Activated CD8-positive, alpha-beta memory T cell treated with anti-CD3 and anti-CD28 coated beads, Interleukin-2, amount 50 U/mL, for 24 hours (primary cell): Measurements from ENCODE around the gene PSMD13.
"Not testable (repeated sequence)": the region's sequence is repeated elsewhere in the genome, so short reads cannot be mapped to it uniquely, and the experiment has no call there.

Experiments
- DNase-seq: peaks from one replicate; pipeline ENCODE4 v3.0.0-alpha.2; 2020; ENCODE audit errors: extremely low read depth

Gene PSMD13

DNA sequence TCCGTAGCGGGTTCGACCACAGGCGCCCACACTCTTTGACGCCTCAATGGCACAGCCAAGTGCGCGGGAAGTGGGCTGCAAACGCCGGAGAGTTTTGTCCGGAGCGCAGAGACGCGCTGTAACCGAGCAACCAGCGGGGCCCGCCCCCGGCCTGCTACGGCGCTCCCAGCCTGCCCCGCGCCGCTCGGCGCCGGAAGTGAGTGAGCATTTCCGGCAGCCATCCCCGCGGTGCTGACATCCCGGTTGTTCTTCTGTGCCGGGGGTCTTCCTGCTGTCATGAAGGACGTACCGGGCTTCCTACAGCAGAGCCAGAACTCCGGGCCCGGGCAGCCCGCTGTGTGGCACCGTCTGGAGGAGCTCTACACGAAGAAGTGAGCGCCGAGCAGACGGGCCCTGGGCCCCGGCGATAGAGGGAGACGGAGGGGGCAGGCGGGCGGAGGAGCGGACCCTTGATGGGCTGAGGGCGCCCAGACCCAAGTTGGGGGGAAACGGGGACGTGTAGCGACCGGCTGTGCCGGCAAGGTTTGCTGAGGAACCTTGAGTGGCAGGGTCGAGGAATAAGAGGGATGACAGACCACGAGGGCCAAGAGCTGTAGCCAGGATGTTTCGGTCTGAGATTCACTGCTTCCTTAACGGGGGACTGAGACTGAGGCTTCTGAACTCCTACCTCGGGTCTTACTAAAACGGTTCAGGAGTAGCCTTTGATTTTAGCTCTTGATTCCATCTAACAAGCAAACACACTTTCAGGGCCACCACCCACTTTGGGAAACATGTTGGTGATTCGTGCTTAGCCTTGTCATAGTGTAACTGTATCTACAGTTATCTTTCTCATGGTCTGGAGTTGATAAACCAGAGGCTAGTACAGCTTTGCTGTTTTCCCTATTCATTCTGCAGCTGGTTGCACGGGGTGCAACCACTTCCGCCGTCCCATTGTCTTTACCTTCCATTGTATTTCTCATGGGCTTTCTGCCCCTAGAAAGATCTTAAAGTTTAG lies at the start of gene PSMD13:
PSMD13 (plus strand) TSS at position 203 of the 994 bp plus-strand sequence; CDS start at position 277, 74 bp downstream.
- DNase-seq = peak; percentile 74

DNA sequence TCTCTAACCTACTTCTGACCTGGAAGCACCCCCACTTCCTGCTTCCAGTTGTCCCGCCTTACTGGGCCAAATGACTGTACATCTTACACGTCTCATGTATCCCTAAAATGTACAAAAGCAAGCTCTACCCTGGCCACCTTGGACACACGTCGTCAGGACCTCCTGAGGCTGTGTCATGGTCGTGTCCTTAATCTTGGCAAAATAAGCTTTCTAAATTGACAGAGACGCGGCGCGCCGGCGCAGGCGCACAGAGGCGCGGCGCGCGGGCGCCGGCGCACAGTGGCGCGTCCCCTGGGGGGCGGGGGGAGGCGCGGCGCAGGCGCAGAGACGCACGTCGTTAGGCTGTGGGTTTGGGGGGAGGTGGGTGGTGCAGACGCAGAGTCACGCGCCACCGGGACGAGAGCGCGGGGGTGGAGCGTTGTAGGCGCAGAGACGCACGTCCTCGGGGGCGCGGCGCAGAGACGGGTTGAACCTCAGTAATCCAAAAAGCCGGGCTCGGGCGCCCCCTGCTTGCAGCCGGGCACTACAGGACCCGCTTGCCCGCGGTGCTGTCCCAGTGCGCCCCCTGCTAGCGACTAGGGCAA lies 47.5 kb upstream of the PSMD13 start:
- DNase-seq = not testable (repeated sequence)

DNA sequence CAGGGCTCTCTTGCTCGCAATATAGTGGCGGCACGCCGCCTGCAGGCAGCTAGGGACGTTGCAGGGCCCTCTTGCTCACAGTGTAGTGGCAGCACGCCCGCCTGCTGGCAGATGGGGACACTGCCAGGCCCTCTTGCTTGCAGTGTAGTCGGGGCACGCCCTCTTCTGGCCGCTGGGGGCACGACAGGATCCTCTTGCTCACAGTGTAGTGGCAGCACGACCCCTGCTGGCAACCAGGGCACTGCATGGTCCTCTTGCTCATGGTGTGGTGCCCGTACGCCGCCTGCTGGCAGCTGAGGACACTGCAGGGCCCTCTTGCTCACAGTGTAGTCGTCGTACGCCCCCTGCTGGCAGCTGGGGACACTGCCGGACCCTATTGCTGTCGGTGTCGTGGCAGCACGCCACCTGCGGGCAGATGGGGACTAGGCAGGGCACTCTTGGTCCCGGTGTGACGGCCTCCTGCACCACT lies 46.9 kb upstream of the PSMD13 start:
- not testable (repeated sequence) for DNase-seq

DNA sequence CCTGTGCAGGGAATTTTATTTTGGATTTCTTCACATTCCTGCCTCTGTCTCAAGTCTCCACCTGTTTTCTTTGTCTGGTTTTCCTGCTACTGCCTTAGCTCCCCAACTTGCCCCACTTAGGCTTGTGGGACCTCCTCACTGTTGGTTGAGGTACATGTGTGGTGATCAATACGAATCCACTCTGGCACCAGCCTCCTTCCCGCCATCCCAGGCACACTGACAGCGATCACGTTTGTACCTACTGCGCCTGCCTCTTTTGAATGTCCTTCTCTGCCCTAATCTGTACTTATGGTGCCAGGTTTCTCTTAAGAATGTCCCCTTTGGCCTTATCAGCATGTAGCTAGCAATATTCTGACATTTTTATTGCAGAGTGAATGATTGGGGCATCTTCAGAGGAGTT lies 46.2 kb upstream of the PSMD13 start:
- DNase-seq = not testable (repeated sequence)

DNA sequence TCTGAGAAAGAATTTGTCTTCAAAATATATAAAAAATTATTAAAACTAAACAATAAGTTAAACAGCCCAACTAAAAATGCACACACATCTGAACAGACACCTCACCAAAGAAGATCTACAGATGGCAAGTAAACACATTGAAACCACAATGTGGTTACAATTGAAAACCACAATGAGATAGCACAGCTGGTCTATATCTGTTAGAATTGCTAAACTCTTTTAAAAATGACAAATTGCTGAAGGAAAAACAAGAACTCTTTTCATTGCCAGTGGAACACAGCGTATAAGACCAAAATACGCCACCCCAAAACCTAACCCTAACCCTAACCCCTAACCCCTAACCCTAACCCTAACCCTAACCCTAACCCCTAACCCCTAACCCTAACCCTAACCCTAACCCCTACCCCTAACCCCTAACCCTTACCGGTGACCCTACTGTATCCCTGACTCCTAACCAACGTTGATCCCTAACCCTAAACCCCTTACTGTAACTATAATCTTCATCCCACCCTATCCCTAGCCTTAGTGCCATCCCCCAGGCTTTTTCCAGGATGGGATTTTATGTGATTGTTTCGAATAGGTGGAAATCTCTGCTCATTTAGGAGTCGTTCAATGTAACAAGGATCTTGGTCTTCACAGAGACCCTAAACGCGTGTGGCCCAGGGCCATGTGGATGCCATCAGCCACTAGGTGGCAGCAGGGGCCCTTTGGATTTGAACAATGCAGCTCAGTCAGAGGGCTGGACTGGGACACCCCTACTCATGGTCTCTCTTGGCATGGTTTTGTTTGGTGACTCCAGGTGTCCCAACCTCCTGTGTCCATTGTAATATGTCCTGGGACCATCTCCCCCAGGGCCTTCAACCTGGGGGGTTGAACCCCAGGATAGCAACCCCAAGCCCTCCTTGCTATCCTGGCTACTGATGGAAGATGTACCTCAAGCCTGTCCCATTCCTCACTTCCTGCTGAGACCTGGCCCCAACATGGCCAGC lies 45.0 kb upstream of the PSMD13 start:
- DNase-seq = not testable (repeated sequence)

DNA sequence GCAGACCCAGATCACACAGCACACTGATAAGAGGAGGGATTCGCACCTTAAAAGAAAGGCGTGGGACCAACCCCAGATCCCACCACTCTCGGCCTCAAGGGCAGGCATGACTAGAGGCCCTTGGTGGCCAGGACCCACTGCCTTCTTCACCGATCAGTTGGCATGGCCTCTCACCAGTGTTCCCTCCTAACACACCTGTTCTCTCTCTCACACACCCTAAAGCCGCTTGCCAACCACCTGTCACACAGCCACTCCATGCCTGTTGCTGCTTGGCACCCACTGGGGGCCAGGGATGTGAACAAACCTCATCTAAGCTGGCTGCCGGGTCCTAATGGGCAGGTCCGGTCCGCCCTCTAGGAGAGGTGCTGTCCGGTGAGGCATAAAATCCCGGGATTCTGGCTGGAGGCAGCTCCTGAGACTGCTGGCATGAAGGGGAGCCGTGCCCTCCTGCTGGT lies 44.1 kb upstream of the PSMD13 start, which contains the start of gene SCGB1C1:
SCGB1C1 (plus strand) TSS at position 405 of the 455 bp plus-strand sequence; CDS start at position 427, 22 bp downstream.
- DNase-seq = not testable (repeated sequence)

DNA sequence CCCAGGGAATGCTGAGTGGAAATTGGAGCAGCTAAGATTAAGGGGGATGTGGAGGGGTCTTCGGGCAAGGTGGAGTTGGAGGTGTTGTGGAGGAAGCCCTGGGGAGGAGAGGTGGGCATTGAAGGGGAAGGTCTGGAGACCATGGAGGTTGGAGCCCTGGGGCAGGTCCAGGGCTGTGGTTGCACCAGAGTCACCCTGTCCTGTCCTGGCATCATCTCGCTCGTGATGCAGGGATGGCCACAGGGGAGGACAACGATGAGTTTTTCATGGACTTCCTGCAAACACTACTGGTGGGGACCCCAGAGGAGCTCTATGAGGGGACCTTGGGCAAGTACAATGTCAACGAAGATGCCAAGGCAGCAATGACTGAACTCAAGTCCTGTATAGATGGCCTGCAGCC lies 43.3 kb upstream of the PSMD13 start:
- not testable (repeated sequence) for DNase-seq

DNA sequence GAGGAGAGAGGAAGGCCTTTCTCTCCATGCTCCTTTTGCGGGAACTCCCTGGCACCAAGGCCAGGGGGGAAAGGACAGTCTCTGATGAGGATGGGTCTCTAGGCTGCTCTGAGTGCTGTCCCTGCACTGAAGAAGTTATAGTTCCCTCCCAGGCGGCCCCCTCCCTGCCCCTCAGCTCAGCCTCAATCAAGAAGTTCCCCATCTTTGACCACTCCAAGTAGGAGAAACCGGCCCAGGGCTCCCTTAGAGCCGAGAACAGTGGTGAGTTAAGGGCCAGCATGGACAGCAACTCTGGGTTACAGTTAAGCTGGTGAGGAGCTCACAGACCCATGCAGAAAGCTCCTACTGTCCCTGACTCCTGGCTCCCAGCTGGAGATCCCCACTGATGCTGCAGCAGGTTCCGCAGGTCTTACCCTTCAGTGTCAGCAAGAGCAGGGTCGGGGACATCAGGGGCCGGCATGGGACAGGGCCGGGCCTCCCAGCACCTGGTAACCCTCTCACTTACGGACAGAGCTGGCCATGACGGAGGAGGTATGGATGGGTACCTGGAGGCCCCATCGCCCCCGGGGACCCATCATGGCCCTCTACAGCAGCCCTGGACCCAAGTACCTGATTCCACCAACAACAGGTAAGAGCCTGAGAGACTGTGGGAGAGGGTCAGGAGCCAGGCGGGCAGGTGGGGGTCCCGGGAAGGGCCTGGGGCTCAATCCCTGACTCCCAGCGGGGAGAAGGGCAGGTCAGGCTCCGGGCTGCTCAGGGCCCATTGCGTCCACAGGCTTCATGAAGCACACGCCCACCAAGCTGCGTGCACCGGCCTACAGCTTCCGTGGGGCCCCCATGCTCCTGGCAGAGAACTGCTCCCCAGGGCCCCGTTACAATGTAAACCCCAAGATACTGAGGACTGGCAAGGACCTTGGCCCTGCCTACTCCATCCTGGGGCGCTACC lies 39.7 kb upstream of the PSMD13 start:
- no peak for DNase-seq

DNA sequence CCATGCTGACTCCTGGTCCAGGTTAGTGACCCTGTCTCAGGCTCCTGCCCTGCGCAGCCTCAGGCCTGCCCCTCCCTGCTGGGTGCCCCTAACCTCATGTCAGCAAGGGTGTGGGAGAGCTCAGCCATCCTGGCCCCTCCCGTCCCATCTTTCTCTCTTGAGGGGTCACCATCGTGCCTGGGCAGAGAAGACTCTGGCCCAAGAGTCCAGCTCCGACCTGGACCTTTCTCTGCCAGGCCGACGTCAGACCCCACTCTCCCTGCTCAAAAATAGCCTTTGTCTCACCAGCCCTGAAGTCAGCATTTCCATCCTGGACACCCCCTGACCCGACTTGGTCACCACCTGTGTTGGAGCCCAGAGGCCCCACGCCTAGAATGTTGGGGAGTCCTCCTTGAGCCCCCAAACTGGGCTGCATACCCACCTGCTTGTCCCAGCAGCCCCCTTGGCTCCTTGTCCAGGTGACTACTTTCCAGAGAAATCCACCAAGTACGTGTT lies 39.0 kb upstream of the PSMD13 start:
- DNase-seq = no peak

DNA sequence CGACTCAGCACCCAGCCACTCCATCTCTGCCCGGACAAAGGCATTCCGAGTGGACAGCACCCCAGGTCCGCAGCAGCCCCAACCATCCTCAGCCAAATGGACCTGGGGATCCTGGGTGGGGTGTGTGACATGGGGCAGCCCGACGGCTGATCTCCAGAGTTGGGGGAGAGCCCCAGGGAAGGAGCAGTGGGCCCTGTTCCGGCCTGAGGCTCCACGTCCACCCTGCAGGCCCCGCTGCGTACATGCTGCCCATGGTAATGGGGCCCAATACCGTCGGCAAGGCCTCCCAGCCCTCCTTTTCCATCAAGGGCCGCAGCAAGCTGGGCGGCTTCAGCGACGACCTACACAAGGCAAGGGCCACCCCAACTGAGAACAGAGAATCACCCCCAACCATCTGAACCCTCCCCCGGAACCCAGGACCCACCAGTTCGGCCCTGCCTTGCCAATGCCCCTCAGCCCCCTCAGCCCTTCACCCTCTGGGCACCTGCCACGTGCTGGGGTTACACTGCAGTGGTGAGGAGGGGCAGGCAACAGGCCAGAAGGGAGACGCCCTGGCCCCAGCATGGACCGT lies 38.5 kb upstream of the PSMD13 start:
- no peak for DNase-seq

DNA sequence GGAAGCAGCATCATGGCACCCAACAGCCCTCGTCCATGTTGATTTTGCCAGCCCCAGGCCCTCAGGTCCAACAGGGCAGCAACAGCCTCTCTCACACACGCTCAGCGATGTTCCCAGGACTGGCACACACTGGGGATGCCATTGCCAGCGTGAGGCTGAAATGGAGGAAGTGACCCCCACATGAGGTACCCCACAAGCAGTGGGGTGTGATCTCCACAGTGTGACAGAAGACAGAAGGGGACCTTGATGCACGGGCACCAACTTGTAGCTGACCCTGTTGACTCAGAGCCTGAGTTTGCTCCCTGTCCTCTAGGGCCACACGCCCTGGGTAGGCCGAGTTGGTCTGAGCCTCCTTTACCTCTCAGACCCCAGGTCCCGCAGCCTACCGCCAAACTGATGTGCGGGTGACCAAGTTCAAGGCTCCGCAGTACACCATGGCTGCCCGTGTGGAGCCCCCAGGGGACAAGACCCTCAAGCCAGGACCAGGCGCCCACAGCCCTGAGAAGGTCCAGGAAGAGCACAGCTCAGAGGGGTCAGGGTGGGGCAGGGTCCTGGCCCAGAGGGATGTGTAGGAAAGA lies 37.7 kb upstream of the PSMD13 start:
- DNase-seq = no peak

DNA sequence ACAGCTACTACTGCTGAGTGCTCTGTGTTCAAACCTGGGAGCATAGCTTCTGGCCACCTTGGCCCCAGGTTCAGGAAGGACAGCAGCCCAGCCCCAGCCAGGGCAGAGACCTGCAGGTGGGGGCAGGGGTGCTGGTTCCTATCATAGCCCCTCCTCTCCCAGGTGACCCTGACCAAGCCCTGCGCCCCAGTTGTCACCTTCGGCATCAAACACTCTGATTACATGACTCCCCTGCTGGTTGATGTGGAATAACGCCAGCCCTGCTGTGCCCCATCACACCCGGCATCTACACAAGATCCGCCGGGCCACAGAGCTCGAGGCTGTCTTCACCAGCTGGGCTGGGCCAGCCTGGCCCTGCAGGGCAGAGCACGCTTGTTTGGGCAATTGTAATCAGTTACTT lies 37.0 kb upstream of the PSMD13 start:
- no peak for DNase-seq

DNA sequence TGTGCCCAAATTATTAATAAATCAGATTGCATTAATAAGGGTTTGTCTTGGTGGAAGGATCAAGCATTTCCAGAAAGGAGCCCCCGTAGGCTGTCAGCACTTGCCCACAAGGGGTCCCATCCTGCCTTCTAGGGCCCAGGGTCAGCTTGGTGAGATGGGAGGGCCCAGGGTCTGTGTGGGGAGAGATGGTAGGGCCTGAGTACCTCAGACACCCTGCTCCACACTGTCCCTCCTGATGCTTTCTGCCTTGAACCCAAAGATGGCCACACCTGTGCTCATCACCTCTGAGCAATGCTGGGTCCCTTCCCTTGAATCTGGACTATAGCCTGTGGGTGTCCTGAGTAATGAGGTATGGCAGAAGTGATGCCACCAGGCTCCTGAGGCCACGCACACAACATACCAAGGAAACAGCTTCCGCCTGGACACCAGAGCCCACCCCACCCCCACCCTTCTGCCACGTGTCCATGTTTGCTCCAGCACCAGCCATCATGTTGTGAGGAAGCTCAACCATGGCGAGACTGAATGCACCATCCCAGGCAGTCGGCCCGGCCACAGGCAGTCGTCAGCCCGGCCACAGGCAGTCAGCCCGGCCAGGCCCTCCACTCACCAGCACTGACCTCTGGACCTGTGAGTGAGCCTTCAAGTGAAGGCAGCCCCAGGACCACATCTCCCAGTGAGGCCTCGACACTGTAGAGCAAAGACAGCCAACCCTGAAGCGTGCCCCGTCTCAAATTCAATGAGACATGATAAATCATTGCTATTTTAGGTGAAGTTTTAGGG lies 36.4 kb upstream of the PSMD13 start:
- DNase-seq = no peak

DNA sequence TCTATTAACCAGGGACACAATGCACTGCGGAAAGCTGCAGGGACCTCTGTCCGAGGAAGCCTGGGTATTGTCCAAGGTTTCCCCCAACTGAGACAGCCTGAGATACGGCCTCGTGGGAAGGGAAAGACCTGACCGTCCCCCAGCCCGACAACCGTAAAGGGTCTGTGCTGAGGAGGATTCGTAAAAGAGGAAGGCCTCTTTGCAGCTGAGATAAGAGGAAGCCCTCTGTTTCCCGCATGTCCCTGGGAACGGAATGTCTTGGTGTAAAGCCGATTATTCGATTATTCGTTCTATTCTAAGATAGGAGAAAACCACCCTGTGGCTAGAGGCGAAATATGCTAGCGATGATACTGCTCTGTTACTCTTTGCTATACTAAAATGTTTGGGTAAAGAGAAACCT lies 34.8 kb upstream of the PSMD13 start:
- DNase-seq = no peak

DNA sequence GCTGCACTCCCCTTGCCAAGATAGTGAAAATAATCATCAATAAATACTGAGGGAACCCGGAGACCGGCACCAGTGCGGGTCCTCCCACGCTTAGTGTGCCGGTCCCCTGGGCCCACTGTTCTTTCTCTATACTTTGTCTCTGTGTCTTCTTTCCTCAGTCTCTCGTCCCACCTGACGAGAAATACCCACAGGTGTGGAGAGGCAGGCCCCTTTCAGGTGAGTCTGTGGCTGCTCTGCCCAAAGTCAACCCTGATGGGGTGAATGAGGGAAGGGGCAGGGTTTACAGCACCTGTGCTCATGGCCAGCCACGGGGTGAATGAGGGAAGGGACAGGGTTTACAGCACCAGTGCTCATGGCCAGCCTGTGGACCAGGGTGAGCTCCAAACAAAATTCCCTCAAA lies 34.3 kb upstream of the PSMD13 start:
- no peak for DNase-seq

DNA sequence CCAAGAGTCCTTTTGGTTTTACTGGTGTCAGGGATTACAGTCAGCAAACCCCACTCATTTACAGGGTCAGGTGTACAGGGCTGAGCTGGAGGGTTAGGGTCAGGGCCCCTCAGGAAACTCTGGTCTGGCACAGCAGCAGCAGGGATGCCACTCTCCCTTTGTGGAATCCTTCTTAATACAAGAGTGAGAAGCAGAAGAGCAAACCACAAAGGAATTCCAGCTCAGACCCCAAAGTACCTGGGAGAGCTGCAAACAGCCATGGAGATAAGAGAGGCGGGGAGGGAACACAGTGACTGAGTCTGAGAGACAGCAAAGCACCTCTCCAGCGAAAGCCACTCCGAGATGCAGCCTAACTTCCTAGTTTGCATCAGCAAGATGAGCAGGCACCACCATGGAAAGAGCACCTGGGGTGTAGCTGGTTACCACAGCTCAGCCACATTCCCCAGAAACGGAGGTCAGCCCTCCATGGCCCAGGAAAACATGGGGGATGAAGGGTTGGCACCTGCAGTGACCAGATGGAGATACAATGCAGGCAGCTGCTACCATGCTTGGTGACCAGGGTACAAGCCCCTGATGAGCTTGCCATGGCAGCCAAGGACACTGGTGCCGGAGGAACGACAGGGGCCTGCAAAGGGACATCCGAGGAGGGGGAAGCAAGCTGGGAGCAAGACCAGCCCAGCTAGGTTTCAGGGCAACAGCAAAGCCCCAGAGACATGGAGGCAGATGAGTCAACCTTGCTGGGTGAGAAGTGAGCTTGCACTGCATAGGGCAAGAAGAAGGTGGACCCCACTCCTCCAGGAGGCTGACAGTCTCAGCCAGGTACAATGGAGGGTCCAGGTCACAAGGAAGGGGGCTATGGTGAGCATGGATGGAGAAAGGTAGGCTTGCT lies 33.5 kb upstream of the PSMD13 start:
- DNase-seq = no peak

DNA sequence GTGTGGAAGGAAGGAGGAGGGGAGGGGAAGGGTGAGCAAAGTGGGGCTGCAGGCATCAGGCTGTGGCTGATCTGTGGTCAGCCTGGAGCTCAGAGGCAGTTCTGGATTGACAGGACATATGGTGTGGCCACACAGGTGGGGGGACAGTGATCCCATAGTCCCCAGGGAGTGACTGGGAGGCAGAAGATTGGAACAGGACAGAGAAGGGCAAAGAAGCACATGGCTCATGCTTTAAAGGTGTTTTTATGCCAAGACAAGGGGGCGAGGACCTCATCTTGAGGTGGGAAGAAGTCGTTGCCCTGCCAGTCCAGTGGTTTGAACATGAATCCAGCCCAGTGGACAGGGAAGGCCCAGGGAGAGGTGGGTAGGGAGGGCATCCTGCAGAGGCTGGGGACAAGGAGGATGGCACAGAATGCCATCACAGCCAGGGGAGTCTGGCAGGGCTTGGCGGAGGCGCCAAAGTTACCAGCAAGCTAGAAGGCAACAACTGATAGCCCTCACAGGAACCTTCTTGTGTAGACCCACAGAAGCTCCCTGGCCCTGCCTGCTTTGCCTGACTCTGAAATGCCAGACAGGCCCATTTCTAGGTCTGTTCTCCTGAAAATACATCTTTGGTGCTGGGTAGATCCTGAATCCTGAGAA lies 32.7 kb upstream of the PSMD13 start:
- DNase-seq = no peak
